Activated CD4-positive, alpha-beta T cell treated with anti-CD3 and anti-CD28 coated beads, Interleukin-2, amount 50 U/mL, for 4 hours (primary cell): ENCODE results near the gene ST6GALNAC1.
"Not testable (repeated sequence)": the region's sequence is repeated elsewhere in the genome, so short reads cannot be mapped to it uniquely, and the experiment has no call there.

Experiments used
- DNase-seq, 2 experiments: peaks; one replicate each; pipeline ENCODE4 v3.0.0-alpha.2; 2020

ST6GALNAC1 gene

GRCh38 chr17:76611080-76611749 is 32.3 kb downstream of the ST6GALNAC1 start:
- not testable (repeated sequence) for DNase-seq

GRCh38 chr17:76606685-76607084 is 36.9 kb downstream of the ST6GALNAC1 start:
- not testable (repeated sequence) for DNase-seq

GRCh38 chr17:76601065-76601464 is 42.5 kb downstream of the ST6GALNAC1 start:
- DNase-seq: no peak

GRCh38 chr17:76599694-76600460 is 43.7 kb downstream of the ST6GALNAC1 start:
- DNase-seq: no peak

- DNase-seq: no peak
These were observed 45.5 kb downstream of the ST6GALNAC1 start for GRCh38 chr17:76598004-76598439.

GRCh38 chr17:76597156-76598003 is 46.2 kb downstream of the ST6GALNAC1 start:
- no peak for DNase-seq

- no peak for DNase-seq
These were observed 48.9 kb downstream of the ST6GALNAC1 start for GRCh38 chr17:76594690-76595089.

- DNase-seq: no peak
These were observed 49.6 kb downstream of the ST6GALNAC1 start for GRCh38 chr17:76593959-76594358.

GRCh38 chr17:76593384-76593826 is 50.2 kb downstream of the ST6GALNAC1 start:
- no peak for DNase-seq

GRCh38 chr17:76588182-76588581 is 55.4 kb downstream of the ST6GALNAC1 start:
- DNase-seq: no peak

- DNase-seq: no peak
These were observed 56.6 kb downstream of the ST6GALNAC1 start for GRCh38 chr17:76586741-76587487.

- DNase-seq: no peak
These were observed 57.6 kb downstream of the ST6GALNAC1 start, which contains the start of gene ST6GALNAC2 for GRCh38 chr17:76585649-76586593. Gene ST6GALNAC2 (minus strand): TSS chr17:76585860. CDS start chr17:76585808, 52 bp downstream.

- no peak for DNase-seq
These were observed 58.4 kb downstream of the ST6GALNAC1 start for GRCh38 chr17:76585033-76585648.

GRCh38 chr17:76584427-76585032 is 59.0 kb downstream of the ST6GALNAC1 start:
- DNase-seq: no peak

- DNase-seq: no peak
These were observed 60.9 kb downstream of the ST6GALNAC1 start for GRCh38 chr17:76582660-76583059.

- no peak for DNase-seq
These were observed 62.0 kb downstream of the ST6GALNAC1 start for GRCh38 chr17:76581515-76581914.

- no peak for DNase-seq
These were observed 64.3 kb downstream of the ST6GALNAC1 start for GRCh38 chr17:76579281-76579680.

GRCh38 chr17:76578376-76578775 is 65.2 kb downstream of the ST6GALNAC1 start:
- no peak for DNase-seq

- no peak for DNase-seq
These were observed 65.7 kb downstream of the ST6GALNAC1 start for GRCh38 chr17:76577876-76578275.

GRCh38 chr17:76576189-76576588 is 67.4 kb downstream of the ST6GALNAC1 start:
- no peak for DNase-seq
